H1 (cell line): ENCODE measurements around the gene RRM1. TPM values are rescaled to one million over a fixed set of nuclear protein-coding genes. Genes with fewer than 3 reads are reported as not detected.

ENCODE experiments used
- CTCF ChIA-PET: fragments of 300-600 bp; sonication (Branson Sonifier 250); formaldehyde crosslinking; loops from one replicate; lab custom pipeline; 2021; ENCODE audit not compliant: partially characterized antibody; lab: Charles Lee
- POLR2A ChIA-PET: fragments of 300-600 bp; sonication (Branson Sonifier 250); formaldehyde crosslinking; loops from one replicate; lab custom pipeline; 2021; ENCODE audit warnings: inconsistent platforms; ENCODE audit not compliant: partially characterized antibody; lab: Charles Lee
- DNase-seq, 2 experiments: peaks; one replicate each; pipeline versions ENCODE4 v3.0.0 to v3.0.0-alpha.2; 2010 to 2022; ENCODE audit warnings: low spot score in 2 of 2, low read depth in 1 of 2, mixed read lengths in 1 of 2
- FAIRE-seq: peaks from 2 replicates; lab custom pipeline; 2011; peaks lifted over from hg19 to GRCh38; lab: Jason Lieb, UNC
- H2AFZ ChIP-seq: 2 replicates; pipeline ENCODE4 v1.8.1; 2012; ENCODE audit warnings: low read length, inconsistent platforms
- H2AK5ac ChIP-seq: 2 replicates; pipeline ENCODE4 v1.6.1; 2013; ENCODE audit warnings: low read depth, low read length
- H2BK120ac ChIP-seq: replicated peaks from 2 replicates; pipeline ENCODE3; 2013; ENCODE audit warnings: low read depth, low read length, inconsistent platforms
- H2BK12ac ChIP-seq: 2 replicates; pipeline ENCODE4 v1.6.1; 2013; ENCODE audit warnings: low read depth, low read length
- H2BK15ac ChIP-seq: 2 replicates; pipeline ENCODE4 v1.6.1; 2013; ENCODE audit warnings: low read length
- H2BK20ac ChIP-seq: 2 replicates; pipeline ENCODE4 v1.6.1; 2013; ENCODE audit warnings: low read length
- H2BK5ac ChIP-seq: 2 replicates; pipeline ENCODE4 v1.6.1; 2013; ENCODE audit warnings: low read depth, low read length
- H3K14ac ChIP-seq: 2 replicates; pipeline ENCODE4 v1.6.1; 2013; ENCODE audit warnings: inconsistent platforms; ENCODE audit not compliant: insufficient read length
- H3K18ac ChIP-seq: 2 replicates; pipeline ENCODE4 v1.6.1; 2013; ENCODE audit warnings: low read length; ENCODE audit errors: extremely low read depth
- H3K23ac ChIP-seq: 2 replicates; pipeline ENCODE4 v1.6.1; 2013; ENCODE audit warnings: inconsistent platforms; ENCODE audit not compliant: insufficient read length
- H3K23me2 ChIP-seq: 2 replicates; pipeline ENCODE4 v1.6.1; 2013; ENCODE audit warnings: low read depth, low read length
- H3K27ac ChIP-seq: 2 replicates; pipeline ENCODE4 v1.6.1; 2011; ENCODE audit warnings: low read depth, low read length, inconsistent platforms
- H3K27me3 ChIP-seq, 4 experiments: replicated peaks in 1 of 4; 1 replicate in 1 of 4; 2 replicates in 3 of 4; pipeline versions ENCODE4 v1.6.1 to v1.8.1; 2011 to 2013; ENCODE audit warnings: low read length in 3 of 4, mild to moderate bottlenecking in 3 of 4, inconsistent platforms in 2 of 4, mixed read lengths in 2 of 4, moderate library complexity in 1 of 4; ENCODE audit not compliant: control insufficient read depth in 3 of 4, insufficient read depth in 3 of 4; ENCODE audit errors: extremely low read depth in 1 of 4
- H3K36me3 ChIP-seq, 4 experiments: 2 replicates each; pipeline versions ENCODE4 v1.6.1 to v1.8.1; 2011 to 2013; ENCODE audit warnings: mild to moderate bottlenecking in 4 of 4, low read length in 3 of 4, moderate library complexity in 2 of 4, control low read depth in 1 of 4, inconsistent platforms in 1 of 4; ENCODE audit not compliant: insufficient read depth in 4 of 4, control insufficient read depth in 2 of 4
- H3K4ac ChIP-seq: replicated peaks from 2 replicates; pipeline ENCODE3; 2013; ENCODE audit warnings: low read length, low read depth, mixed read lengths, inconsistent platforms; ENCODE audit not compliant: insufficient read length
- H3K4me1 ChIP-seq, 4 experiments: replicated peaks in 1 of 4; 1 replicate in 1 of 4; 2 replicates in 3 of 4; pipeline versions ENCODE4 v1.6.1 to v1.8.1; 2011 to 2013; ENCODE audit warnings: low read length in 3 of 4, inconsistent platforms in 2 of 4, mixed read lengths in 1 of 4; ENCODE audit not compliant: insufficient read depth in 4 of 4, control insufficient read depth in 3 of 4
- H3K4me2 ChIP-seq, 2 experiments: 2 replicates each; pipeline versions ENCODE4 v1.6.1 to v1.8.1; 2011 to 2013; ENCODE audit warnings: low read depth in 2 of 2, low read length in 2 of 2, control low read depth in 1 of 2, inconsistent platforms in 1 of 2, mild to moderate bottlenecking in 1 of 2; ENCODE audit not compliant: insufficient read depth in 1 of 2
- H3K4me3 ChIP-seq, 4 experiments: fragments of 200-600, 300-600 bp in 1 of 4; sonication (generic), shearing (Covaris generic), sonication (Bioruptor Twin) in 1 of 4; 2 replicates each; pipeline versions ENCODE4 v1.5.1 to v1.8.1; 2011 to 2016; ENCODE audit warnings: low read length in 4 of 4, low read depth in 3 of 4, control low read depth in 2 of 4, inconsistent platforms in 2 of 4, mild to moderate bottlenecking in 2 of 4, mixed read lengths in 1 of 4, moderate library complexity in 1 of 4; ENCODE audit not compliant: insufficient read depth in 2 of 4; ENCODE audit errors: extremely low read depth in 1 of 4
- H3K56ac ChIP-seq: replicated peaks from 2 replicates; pipeline ENCODE3; 2013; ENCODE audit warnings: low read depth, mild to moderate bottlenecking, mixed read lengths, low read length, inconsistent platforms; ENCODE audit not compliant: insufficient read length
- H3K79me1 ChIP-seq: 2 replicates; pipeline ENCODE4 v1.6.1; 2013; ENCODE audit warnings: low read depth, low read length, control low read depth
- H3K79me2 ChIP-seq, 2 experiments: 2 replicates each; pipeline versions ENCODE4 v1.6.1 to v1.8.1; 2012 to 2013; ENCODE audit warnings: low read length in 2 of 2, mild to moderate bottlenecking in 2 of 2, inconsistent platforms in 1 of 2; ENCODE audit not compliant: insufficient read depth in 2 of 2, control insufficient read depth in 1 of 2
- H3K9ac ChIP-seq, 4 experiments: replicated peaks in 1 of 4; 1 replicate in 1 of 4; 2 replicates in 3 of 4; pipeline versions ENCODE4 v1.6.1 to v1.8.1; 2011 to 2013; ENCODE audit warnings: low read depth in 3 of 4, low read length in 3 of 4, control low read depth in 2 of 4, mild to moderate bottlenecking in 2 of 4, moderate library complexity in 2 of 4, inconsistent platforms in 1 of 4; ENCODE audit errors: extremely low read depth in 1 of 4
- H3K9me3 ChIP-seq, 2 experiments: 2 replicates each; pipeline versions ENCODE4 v1.6.1 to v1.8.1; 2012 to 2013; ENCODE audit warnings: mild to moderate bottlenecking in 2 of 2, moderate library complexity in 2 of 2, control low read depth in 1 of 2, inconsistent platforms in 1 of 2, low read depth in 1 of 2, low read length in 1 of 2, mixed read lengths in 1 of 2; ENCODE audit not compliant: insufficient read depth in 2 of 2
- H4K20me1 ChIP-seq, 2 experiments: replicated peaks in 1 of 2; 2 replicates each; pipeline versions ENCODE3 to v1.8.1; 2011 to 2013; ENCODE audit warnings: inconsistent platforms in 2 of 2, low read length in 2 of 2, mild to moderate bottlenecking in 1 of 2; ENCODE audit not compliant: insufficient read depth in 2 of 2, control insufficient read depth in 1 of 2
- H4K5ac ChIP-seq: 2 replicates; pipeline ENCODE4 v1.6.1; 2013; ENCODE audit warnings: low read length, low read depth, mixed read lengths, inconsistent platforms; ENCODE audit not compliant: insufficient read length
- H4K8ac ChIP-seq: 2 replicates; pipeline ENCODE4 v1.8.0; 2013; ENCODE audit warnings: mild to moderate bottlenecking, moderate library complexity, low read length, inconsistent platforms; ENCODE audit not compliant: insufficient read depth; ENCODE audit errors: extremely low read depth
- H4K91ac ChIP-seq: replicated peaks from 2 replicates; pipeline ENCODE3; 2013; ENCODE audit warnings: low read length, mixed read lengths, inconsistent platforms; ENCODE audit not compliant: insufficient read length
- CREB1 ChIP-seq: IDR thresholded peaks from 2 replicates; pipeline ENCODE4 v1.6.1; 2012; ENCODE audit warnings: inconsistent platforms
- KDM1A ChIP-seq: fragments of 200-600, 300-600 bp; sonication (generic); IDR thresholded peaks from 2 replicates; pipeline ENCODE4 v1.7.1; 2016; ENCODE audit warnings: mild to moderate bottlenecking, low read length, borderline replicate concordance
- KDM5A ChIP-seq: fragments of 200-600 bp; IDR thresholded peaks from 2 replicates; pipeline ENCODE4 v1.7.1; 2012; ENCODE audit warnings: mild to moderate bottlenecking, low read length, inconsistent platforms, mixed read lengths
- POU5F1 ChIP-seq: IDR thresholded peaks from 2 replicates; pipeline ENCODE4 v1.6.1; 2011; ENCODE audit warnings: low read depth, mild to moderate bottlenecking, low read length, moderate library complexity
- RBBP5 ChIP-seq: IDR thresholded peaks from 2 replicates; pipeline ENCODE4 v1.7.1; 2012; ENCODE audit warnings: low read depth, mild to moderate bottlenecking, inconsistent platforms, low read length, moderate library complexity, borderline replicate concordance
- RNF2 ChIP-seq: fragments of 200-900, 300-1000 bp; sonication (generic); IDR thresholded peaks from 2 replicates; pipeline ENCODE4 v1.7.1; 2016; ENCODE audit warnings: borderline replicate concordance, low read depth, mild to moderate bottlenecking, antibody characterized with exemption, low read length; ENCODE audit not compliant: poor library complexity, severe bottlenecking; ENCODE audit errors: missing control alignments
- SAP30 ChIP-seq: fragments of 300-600 bp; sonication (generic); IDR thresholded peaks from 2 replicates; pipeline ENCODE4 v1.7.1; 2012; ENCODE audit warnings: low read length, moderate library complexity, mild to moderate bottlenecking, inconsistent platforms; ENCODE audit not compliant: insufficient read depth, insufficient replicate concordance
- SP1 ChIP-seq: IDR thresholded peaks from 2 replicates; pipeline ENCODE4 v1.6.1; 2011; ENCODE audit warnings: low read depth, low read length
- SRF ChIP-seq: IDR thresholded peaks from 2 replicates; pipeline ENCODE4 v1.6.1; 2011; ENCODE audit warnings: mild to moderate bottlenecking, low read depth, low read length, moderate library complexity
- SUZ12 ChIP-seq: fragments of 200-600 bp; sonication (generic); IDR thresholded peaks from 2 replicates; pipeline ENCODE4 v1.6.1; 2012; ENCODE audit warnings: mild to moderate bottlenecking, inconsistent platforms, low read length, moderate library complexity, mixed read lengths
- TCF12 ChIP-seq: IDR thresholded peaks from 2 replicates; pipeline ENCODE4 v1.6.1; 2011; ENCODE audit warnings: low read depth, mild to moderate bottlenecking, low read length
- WGBS, 2 experiments: shearing (Covaris generic) in 1 of 2; methylation state at CpG; one replicate each; pipeline versions ENCODE4 v1.1.6 to v1.1.7; 2013 to 2015; ENCODE audit warnings: low lambda C conversion rate in 2 of 2, mixed read lengths in 2 of 2, inconsistent platforms in 1 of 2, low coverage in 1 of 2, missing lambda C conversion rate in 1 of 2; ENCODE audit not compliant: insufficient replicate concordance in 2 of 2, insufficient coverage in 1 of 2, insufficient read length in 1 of 2; ENCODE audit errors: extremely low coverage in 1 of 2, missing lambda C conversion rate in 1 of 2; 5-methylcytosine and 5-hydroxymethylcytosine counted together
- polyA plus RNA-seq, 7 experiments: library from polyadenylated mRNA; depleted of rRNA in 3 of 7; stranded (reverse) in 5 of 7; unstranded in 2 of 7; fragments of >200 nt in 5 of 7; fragments of 200-250 nt in 2 of 7; gene quantifications; 1 replicate in 5 of 7; 2 replicates in 1 of 7; 4 replicates in 1 of 7; pipeline versions ENCODE4 v1.2.1 to v1.2.3, GENCODE V29; 2011 to 2013; ENCODE audit warnings: missing spikeins in 2 of 7, mixed read lengths in 2 of 7
- total RNA-seq: library from RNA; stranded (reverse); fragmentation: NEBNext Ultra II Directional; extraction: Animal tissue kit (Norgen Biotek cat#: 25700); gene quantifications from 2 replicates; pipeline ENCODE4 v1.2.1, GENCODE V29; 2021

Gene RRM1
- total and polyA plus RNA-seq, 2 of the 8 experiments (the other 6 are each of a cell fraction or from before 2014, with no cell fraction given) = 63.6 to 126 TPM

- CTCF ChIA-PET = interaction anchor here (0.5 to 7.8 kb wide), 58 partner anchors 8 to 1111 kb away, joined by 3 to 172 read pairs (median 4); partner anchors contain the start of genes OR51D1, OR52M1 and TRIM21
- Histone ChIP-seq H3K4me3 (peak overlapping the region; percentile 42 to 76 (median 67)), H4K8ac (peak overlapping the region; percentile 83), H3K18ac (no peak overlapping the region), H4K5ac (peak overlapping the region; percentile 46), H3K79me1 (no peaks in the 10 kb centered on the region), H3K27ac (no peak overlapping the region; the same call in 1 of the 2 replicates), H3K4me2 (peak overlapping the region; percentile 10 to 70; a peak in 3 of 4 replicates), H3K9ac (peak overlapping the region in 3 of 4 experiments; percentile 44 to 70 (median 62); a peak in 5 of 7 replicates), H2BK20ac (no peak overlapping the region), H2BK12ac (no peak overlapping the region), H3K4me1 (peaks cover 0 to 3% (median 1%) of the 10 kb centered on the region in 4 experiments; a peak in 3 of 7 replicates), H4K20me1 (no peaks in the 10 kb centered on the region), H2BK120ac (no peak overlapping the region), H2BK5ac (no peak overlapping the region), H3K14ac (no peak overlapping the region), H3K79me2 (no peaks in the 10 kb centered on the region), H4K91ac (no peak overlapping the region), H2BK15ac (no peak overlapping the region), H3K4ac (no peak overlapping the region), H3K23me2 (no peaks in the 10 kb centered on the region), H3K9me3 (no peaks in the 10 kb centered on the region), H2AFZ (peak overlapping the region; percentile 72), H3K56ac (no peak overlapping the region), H3K27me3 (peaks cover 0 to 8% (median 3%) of the 10 kb centered on the region in 4 experiments; a peak in 4 of 7 replicates), H3K23ac (no peak overlapping the region), H2AK5ac (no peak overlapping the region), H3K36me3 (no peaks in the 10 kb centered on the region)
- POLR2A ChIA-PET = interaction anchor here (0.6 to 1.5 kb wide), 5 partner anchors 9 to 637 kb away, joined by 3 to 4 read pairs (median 3); no protein-coding TSS in a partner anchor
- FAIRE-seq (no peak), DNase-seq (peak; percentile 60 to 98)
- 3% methylated on average over 52 of the region's 83 CpGs; no CpG with 5 or more reads in 1 of the 2 experiments for WGBS, 2 experiments
- TF ChIP-seq RNF2 (no peak), SP1 (no peak), SRF (no peak), TCF12 (0 out of 2 replicates have a peak, but pooled peaks have one; percentile 50), POU5F1 (no peak), SUZ12 (no peak), RBBP5 (peak; percentile 90; the same call in 1 of the 2 replicates), CREB1 (no peak), KDM1A (no peak), KDM5A (no peak), SAP30 (no peak)
Observed at GRCh38 chr11:4187055-4187988, 92.7 kb downstream of the RRM1 start.
